Measurements from ENCODE around the gene PAX3. TPM values are rescaled to one million over a fixed set of nuclear protein-coding genes. Genes with fewer than 3 reads are reported as not detected.

Gene PAX3
- total RNA-seq, 1 donor from 2014 or later: not detected

- DNase-seq (ENCODE audit: low spot score): peak; percentile 42
- no peak for ATAC-seq
- intact Hi-C loops (cut with DNase I): no loop called here
These were observed 1.3 kb upstream of the PAX3 start for GRCh38 chr2:222299906-222300725.

- intact Hi-C loops (cut with DNase I): no loop called here
- no peak for ATAC-seq
These were observed 842 bp downstream of the PAX3 start for GRCh38 chr2:222298001-222298310.

GRCh38 chr2:222297600-222297935, 1.2 kb downstream of the PAX3 start:
- no peak for ATAC-seq
- DNase-seq (ENCODE audit: low spot score): no peak
- intact Hi-C loops (cut with DNase I): no loop called here

More at GRCh38 chr2:222298001-222298310, 842 bp downstream of the PAX3 start:
- no peak for DNase-seq (ENCODE audit: low spot score)

- DNase-seq (ENCODE audit: low spot score) (no peak), ATAC-seq (no peak)
- intact Hi-C loops (cut with DNase I): no loop called here
These were observed 1.7 kb downstream of the PAX3 start for GRCh38 chr2:222296911-222297599.

GRCh38 chr2:222296311-222296741, 2.5 kb downstream of the PAX3 start:
- intact Hi-C loops (cut with DNase I): no loop called here
- no peak for ATAC-seq

GRCh38 chr2:222295368-222296062, 3.3 kb downstream of the PAX3 start:
- intact Hi-C loops (cut with DNase I): no loop called here
- ATAC-seq (no peak), DNase-seq (ENCODE audit: low spot score) (no peak)

More at GRCh38 chr2:222296311-222296741, 2.5 kb downstream of the PAX3 start:
- no peak for DNase-seq (ENCODE audit: low spot score)

GRCh38 chr2:222294996-222295367, 3.8 kb downstream of the PAX3 start:
- intact Hi-C loops (cut with DNase I): no loop called here
- no peak for ATAC-seq
- DNase-seq (ENCODE audit: low spot score): no peak

GRCh38 chr2:222293660-222294630, 4.9 kb downstream of the PAX3 start:
- ATAC-seq (no peak), DNase-seq (ENCODE audit: low spot score) (no peak)
- intact Hi-C loops (cut with DNase I): no loop called here

- intact Hi-C loops (cut with DNase I): no loop called here
- ATAC-seq (no peak), DNase-seq (ENCODE audit: low spot score) (no peak)
These were observed 6.4 kb downstream of the PAX3 start for GRCh38 chr2:222292149-222293134.

GRCh38 chr2:222291485-222291841, 7.3 kb downstream of the PAX3 start:
- ATAC-seq (no peak), DNase-seq (ENCODE audit: low spot score) (no peak)
- intact Hi-C loops (cut with DNase I): no loop called here

- ATAC-seq (peak; percentile 77), DNase-seq (ENCODE audit: low spot score) (no peak)
These were observed 7.9 kb downstream of the PAX3 start for GRCh38 chr2:222290736-222291484.

GRCh38 chr2:222290401-222290735, 8.4 kb downstream of the PAX3 start:
- ATAC-seq (no peak), DNase-seq (ENCODE audit: low spot score) (no peak)
- intact Hi-C loops (cut with DNase I): no loop called here

More at GRCh38 chr2:222290736-222291484, 7.9 kb downstream of the PAX3 start:
- intact Hi-C loops (cut with DNase I): no loop called here

GRCh38 chr2:222289278-222290160, 9.3 kb downstream of the PAX3 start:
- ATAC-seq: no peak
- DNase-seq (ENCODE audit: low spot score): no peak
- intact Hi-C loops (cut with DNase I): no loop called here

- DNase-seq (ENCODE audit: low spot score) (no peak), ATAC-seq (no peak)
These were observed 10.1 kb downstream of the PAX3 start for GRCh38 chr2:222288590-222289277.

GRCh38 chr2:222287862-222288479, 10.8 kb downstream of the PAX3 start:
- intact Hi-C loops (cut with DNase I): no loop called here
- no peak for ATAC-seq
- DNase-seq (ENCODE audit: low spot score): no peak

More at GRCh38 chr2:222288590-222289277, 10.1 kb downstream of the PAX3 start:
- intact Hi-C loops (cut with DNase I): no loop called here

Data from sciatic nerve (tissue), 2 donors.